Keratinocyte (primary cell): ENCODE results near the gene MTHFD1L.

ENCODE experiments used
- EZH2 ChIP-seq: IDR thresholded peaks from one replicate; pipeline ENCODE4 v1.6.1; 2012; ENCODE audit warnings: inconsistent platforms, mild to moderate bottlenecking, low read length, moderate library complexity
- TF ChIP-seq, protein P1 (sequence below), 3 experiments: IDR thresholded peaks in 1 of 3; conservative IDR thresholded peaks in 1 of 3; optimal IDR thresholded peaks in 1 of 3; 2 replicates in 2 of 3; 3 replicates in 1 of 3; pipeline versions ENCODE3 to v1.5.1; 2011; ENCODE audit warnings: low read length in 3 of 3, mild to moderate bottlenecking in 3 of 3, moderate library complexity in 2 of 3, control low read depth in 1 of 3, inconsistent platforms in 1 of 3; ENCODE audit not compliant: insufficient read depth in 2 of 3; ENCODE audit errors: extremely low read depth in 1 of 3

DNA sequence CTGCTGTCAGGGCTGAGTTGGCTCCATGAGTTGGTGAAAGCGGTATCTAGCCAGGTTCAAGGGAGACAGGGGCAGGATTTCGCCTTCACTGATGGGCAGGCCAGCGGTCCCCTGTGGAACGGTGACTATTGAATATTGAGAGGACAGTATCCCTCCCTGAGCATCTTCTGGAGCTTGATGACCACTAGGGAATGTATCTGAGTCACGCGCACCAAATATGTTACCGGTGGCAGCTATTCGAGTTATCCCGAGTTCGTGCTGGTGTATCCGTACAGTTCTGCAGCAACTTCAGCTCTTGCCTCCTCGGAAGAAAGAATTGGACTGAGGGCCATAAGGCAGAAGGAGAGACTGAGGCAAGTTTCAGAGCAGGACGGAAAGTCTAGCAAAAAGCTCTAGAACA lies 24.8 kb downstream of the MTHFD1L start:
- TF ChIP-seq, protein P1, sequence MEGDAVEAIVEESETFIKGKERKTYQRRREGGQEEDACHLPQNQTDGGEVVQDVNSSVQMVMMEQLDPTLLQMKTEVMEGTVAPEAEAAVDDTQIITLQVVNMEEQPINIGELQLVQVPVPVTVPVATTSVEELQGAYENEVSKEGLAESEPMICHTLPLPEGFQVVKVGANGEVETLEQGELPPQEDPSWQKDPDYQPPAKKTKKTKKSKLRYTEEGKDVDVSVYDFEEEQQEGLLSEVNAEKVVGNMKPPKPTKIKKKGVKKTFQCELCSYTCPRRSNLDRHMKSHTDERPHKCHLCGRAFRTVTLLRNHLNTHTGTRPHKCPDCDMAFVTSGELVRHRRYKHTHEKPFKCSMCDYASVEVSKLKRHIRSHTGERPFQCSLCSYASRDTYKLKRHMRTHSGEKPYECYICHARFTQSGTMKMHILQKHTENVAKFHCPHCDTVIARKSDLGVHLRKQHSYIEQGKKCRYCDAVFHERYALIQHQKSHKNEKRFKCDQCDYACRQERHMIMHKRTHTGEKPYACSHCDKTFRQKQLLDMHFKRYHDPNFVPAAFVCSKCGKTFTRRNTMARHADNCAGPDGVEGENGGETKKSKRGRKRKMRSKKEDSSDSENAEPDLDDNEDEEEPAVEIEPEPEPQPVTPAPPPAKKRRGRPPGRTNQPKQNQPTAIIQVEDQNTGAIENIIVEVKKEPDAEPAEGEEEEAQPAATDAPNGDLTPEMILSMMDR (optimal IDR thresholded peaks at IDR 0.05 in 1 of 3, IDR thresholded peaks at IDR 0.05 in 1 of 3, conservative IDR thresholded peaks at IDR 0.05 in 1 of 3; ENCODE audit: extremely low read depth in 1 of 3, insufficient read depth in 2 of 3, low read length in 3 of 3) = no peak
- no peak for TF ChIP-seq EZH2
